ENCODE data around the gene VARS2.
A peak's percentile ranks its signal among the peaks of the same experiment; 100 is the strongest.
"Not testable (repeated sequence)": the region's sequence is repeated elsewhere in the genome, so short reads cannot be mapped to it uniquely, and the experiment has no call there.

VARS2 gene

GRCh38 chr6:30914076-30914853, at the start of gene VARS2:
TSS of gene VARS2 (plus strand) at chr6:30914238. CDS start at chr6:30914837, 599 bp downstream.
- H3K27ac ChIP-seq: peak within 1 kb of the TSS; percentile 88
- TF ChIP-seq ZFX (IDR thresholded peaks at IDR 0.05) (peak; percentile 93; the same call in 1 of the 2 replicates), CTCF (conservative IDR thresholded peaks at IDR 0.05) (peak; percentile 76)

- TF ChIP-seq ZFX (IDR thresholded peaks at IDR 0.05): no peak
- no peak for TF ChIP-seq CTCF (conservative IDR thresholded peaks at IDR 0.05)
- H3K27ac ChIP-seq: no peak overlapping the region
Observed at GRCh38 chr6:30864325-30864724, 49.7 kb upstream of the VARS2 start.

GRCh38 chr6:30869241-30869749, 44.7 kb upstream of the VARS2 start:
- H3K27ac ChIP-seq: not testable (repeated sequence)

- no peak for TF ChIP-seq ZFX (IDR thresholded peaks at IDR 0.05)
- no peak for TF ChIP-seq CTCF (conservative IDR thresholded peaks at IDR 0.05)
- H3K27ac ChIP-seq: no peak overlapping the region
Observed at GRCh38 chr6:30870546-30870945, 43.5 kb upstream of the VARS2 start.

- TF ChIP-seq ZFX (IDR thresholded peaks at IDR 0.05): no peak
- TF ChIP-seq CTCF (conservative IDR thresholded peaks at IDR 0.05): no peak
- no peak overlapping the region for H3K27ac ChIP-seq
Observed at GRCh38 chr6:30871592-30872183, 42.4 kb upstream of the VARS2 start.

GRCh38 chr6:30873137-30873640, 40.8 kb upstream of the VARS2 start:
- H3K27ac ChIP-seq: no peak overlapping the region
- no peak for TF ChIP-seq CTCF (conservative IDR thresholded peaks at IDR 0.05)
- no peak for TF ChIP-seq ZFX (IDR thresholded peaks at IDR 0.05)

- H3K27ac ChIP-seq: not testable (repeated sequence)
Observed at GRCh38 chr6:30873795-30874194, 40.2 kb upstream of the VARS2 start.

- no peak overlapping the region for H3K27ac ChIP-seq
- TF ChIP-seq ZFX (IDR thresholded peaks at IDR 0.05) (no peak), CTCF (conservative IDR thresholded peaks at IDR 0.05) (no peak)
Observed at GRCh38 chr6:30875244-30876038, 38.6 kb upstream of the VARS2 start.

Data from C4-2B (cell line).